Right hindlimb (tissue), 1 donor: ENCODE measurements around the gene PIGU.
"Not testable (repeated sequence)": the region's sequence is repeated elsewhere in the genome, so short reads cannot be mapped to it uniquely, and the experiment has no call there.

ENCODE experiments used
- DNase-seq: peaks from one replicate; pipeline ENCODE4 v3.0.0-alpha.2; 2018

The PIGU gene

DNA sequence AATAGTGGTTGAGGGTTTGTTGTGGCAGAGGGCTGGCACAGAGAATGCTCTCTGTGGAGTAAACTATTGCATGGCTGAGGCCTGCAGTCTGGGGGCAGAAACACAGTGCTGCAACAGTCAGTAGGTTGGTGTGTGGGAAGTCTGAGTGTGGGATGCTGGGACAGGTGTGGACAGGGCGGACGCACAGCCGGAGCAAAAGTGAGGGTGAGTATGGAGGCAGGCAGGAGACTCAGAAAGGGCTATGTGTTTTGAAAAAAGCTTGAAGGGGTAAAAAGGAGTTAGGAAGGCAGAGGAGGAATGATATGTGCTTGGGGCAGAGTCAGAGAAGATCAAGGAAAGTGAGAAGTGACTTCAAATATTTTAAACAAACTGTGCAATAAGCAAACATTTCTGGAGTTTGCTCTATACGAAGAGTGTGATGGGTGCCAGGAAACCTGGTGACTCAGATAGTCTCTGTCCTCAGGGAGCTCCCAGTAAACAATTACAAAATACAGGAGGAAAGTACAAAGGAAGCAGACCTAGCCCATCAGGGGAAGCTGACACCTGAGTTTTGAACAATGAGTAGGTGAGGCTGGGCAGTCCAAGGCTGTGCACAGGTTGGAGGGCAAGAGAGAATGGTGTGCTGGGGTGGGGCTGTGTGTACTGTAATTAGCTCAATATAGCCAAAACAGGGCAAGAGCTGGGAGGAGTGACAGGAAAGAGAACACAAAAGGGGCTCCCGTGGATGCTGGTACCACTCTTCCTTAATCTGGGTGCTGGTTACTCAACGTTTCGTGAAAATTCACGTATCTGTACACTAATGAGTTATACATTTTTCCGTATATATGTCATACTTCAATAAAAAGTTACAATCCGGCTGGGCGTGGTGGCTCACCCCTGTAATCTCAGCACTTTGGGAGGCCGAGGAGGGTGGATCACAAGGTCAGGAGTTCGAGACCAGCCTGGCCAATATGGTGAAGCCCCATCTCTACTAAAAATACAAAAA lies 55.2 kb downstream of the PIGU start:
- no peak for DNase-seq

DNA sequence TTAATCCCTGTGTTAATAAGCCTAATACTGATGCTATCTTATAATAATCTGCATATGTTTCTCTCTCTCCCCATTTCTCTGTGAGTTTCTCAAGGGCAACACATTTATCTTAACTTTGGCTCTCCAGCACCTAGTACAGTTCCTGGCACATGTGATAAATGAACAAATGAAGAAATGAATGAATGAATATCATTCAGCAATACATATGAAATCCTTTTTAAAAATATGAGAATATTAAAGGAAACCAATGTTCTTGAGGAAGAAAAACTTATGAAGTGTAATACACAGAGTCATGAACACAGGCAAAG lies 55.9 kb downstream of the PIGU start:
- DNase-seq: no peak

DNA sequence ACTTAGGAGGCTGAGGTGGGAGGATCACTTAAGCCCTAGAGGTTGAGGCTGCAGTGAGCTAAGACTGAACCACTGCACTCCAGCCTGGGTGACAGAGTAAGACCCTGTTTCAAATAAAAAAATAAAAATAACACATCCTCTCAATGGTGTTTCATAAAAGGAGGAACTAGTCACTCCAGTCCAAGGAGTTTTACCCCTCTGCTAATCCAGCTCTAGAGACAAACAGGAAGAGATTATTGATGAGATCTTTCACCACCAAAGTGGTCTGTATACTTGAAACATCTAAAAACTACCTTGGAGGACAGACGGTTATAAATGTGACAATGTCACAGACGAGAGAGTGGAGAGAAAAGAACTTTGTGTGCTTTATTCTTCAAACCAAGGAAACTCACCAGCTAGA lies 58.2 kb downstream of the PIGU start:
- no peak for DNase-seq

DNA sequence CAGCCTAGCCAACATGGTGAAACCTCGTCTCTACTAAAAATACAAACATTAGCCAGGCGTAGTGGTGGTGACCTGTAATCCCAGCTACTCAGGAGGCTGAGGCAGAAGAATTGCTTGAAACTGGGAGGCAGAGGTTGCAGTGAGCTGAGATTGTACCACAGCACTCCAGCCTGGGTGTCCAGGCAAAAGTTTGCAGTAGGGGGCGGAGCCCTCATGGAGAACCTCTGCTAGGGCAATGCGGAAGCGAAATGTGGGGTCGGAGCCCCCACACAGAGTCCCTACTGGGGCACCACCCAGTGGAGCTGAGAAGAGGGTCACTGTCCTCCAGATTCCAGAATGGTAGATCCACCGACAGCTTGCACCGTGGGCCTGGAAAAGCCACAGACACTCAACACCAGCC lies 60.0 kb downstream of the PIGU start:
- not testable (repeated sequence) for DNase-seq

DNA sequence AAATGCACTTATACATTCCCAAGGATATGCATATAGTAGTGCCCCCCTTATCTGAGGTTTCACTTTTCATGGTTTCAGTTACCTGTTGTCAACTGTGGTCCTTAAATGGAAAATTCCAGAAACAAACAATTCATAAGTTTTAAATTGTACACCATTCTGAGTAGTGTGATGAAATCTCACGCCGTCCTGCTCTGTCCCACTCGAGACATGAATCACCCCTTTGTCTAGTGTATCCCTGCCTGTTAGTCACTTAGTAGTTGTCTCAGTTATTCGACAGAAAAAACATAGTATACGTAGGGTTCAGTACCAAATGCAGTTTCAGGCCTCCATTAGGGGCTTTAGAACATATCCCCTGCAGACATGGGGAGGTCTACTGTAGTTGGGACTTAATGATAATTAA lies 61.4 kb downstream of the PIGU start:
- no peak for DNase-seq

DNA sequence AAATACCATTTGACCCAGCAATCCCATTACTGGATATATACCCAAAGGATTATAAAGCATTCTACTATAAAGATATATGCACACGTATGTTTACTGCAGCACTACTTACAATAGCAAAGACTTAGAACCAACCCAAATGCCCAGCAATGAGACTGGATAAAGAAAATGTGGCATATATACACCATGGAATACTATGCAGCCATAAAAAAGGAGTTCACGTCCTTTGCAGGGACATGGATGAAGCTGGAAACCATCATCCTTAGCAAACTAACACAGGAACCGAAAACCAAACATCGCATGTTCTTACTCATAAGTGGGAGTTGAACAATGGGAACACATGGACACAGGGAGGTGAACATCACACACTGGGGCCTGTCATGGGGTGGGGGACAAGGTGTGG lies 64.9 kb downstream of the PIGU start:
- DNase-seq: not testable (repeated sequence)

DNA sequence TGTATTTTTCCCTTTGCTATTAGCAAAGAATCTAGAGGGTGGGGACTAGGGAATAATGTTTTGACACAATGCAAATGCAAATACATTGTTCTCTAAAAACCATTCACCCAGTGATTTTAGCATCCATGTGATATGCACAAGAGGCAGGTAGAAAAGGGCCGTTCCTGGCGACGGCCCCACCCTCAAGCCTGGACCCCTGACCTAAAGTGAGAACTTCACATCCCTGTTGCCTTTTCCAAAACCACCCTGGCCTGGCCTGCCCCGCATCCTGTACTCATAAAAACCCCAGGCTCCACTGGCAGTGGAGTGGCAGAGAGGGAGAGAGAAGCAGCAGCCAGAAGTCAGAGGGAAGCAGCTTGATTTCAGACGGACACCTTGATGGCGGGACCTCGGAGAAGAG lies 69.8 kb downstream of the PIGU start:
- DNase-seq: no peak

DNA sequence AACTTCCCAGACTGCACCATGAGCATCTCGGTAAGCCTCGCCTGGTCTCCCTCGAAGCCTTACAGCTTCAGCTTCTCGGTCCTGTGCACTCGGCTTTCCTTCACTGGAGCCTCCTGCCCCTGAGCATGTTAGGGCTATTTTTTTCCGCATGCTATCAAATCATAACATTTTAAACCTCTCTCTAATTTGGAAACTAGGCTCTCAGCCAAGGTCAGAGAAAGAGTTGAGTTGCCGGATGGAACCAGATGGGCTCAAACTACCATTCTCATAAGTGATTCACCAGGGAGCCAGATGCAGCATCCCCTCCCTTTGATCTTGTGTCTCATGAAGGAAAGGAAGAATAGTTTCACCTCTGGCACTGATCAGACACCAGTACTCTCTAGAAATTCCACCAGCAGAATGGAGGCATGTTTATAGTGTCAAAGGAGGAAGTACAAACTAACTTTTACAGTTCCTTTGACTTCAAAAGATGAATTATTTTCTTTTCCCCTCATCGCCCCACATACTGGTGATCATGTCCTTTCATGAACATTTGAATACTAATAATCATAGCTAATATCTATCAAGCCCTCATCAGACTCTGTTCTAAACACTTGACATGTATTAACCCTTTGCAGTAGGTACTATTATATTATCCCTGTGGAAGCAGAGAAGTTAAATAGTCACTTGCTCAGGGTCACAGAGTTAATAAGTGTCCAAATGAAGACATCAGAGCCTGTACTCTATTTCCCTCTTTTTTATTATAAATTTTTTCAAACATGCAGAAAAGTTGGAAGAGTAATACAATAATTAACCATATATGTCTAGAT lies 71.7 kb downstream of the PIGU start:
- DNase-seq: no peak

DNA sequence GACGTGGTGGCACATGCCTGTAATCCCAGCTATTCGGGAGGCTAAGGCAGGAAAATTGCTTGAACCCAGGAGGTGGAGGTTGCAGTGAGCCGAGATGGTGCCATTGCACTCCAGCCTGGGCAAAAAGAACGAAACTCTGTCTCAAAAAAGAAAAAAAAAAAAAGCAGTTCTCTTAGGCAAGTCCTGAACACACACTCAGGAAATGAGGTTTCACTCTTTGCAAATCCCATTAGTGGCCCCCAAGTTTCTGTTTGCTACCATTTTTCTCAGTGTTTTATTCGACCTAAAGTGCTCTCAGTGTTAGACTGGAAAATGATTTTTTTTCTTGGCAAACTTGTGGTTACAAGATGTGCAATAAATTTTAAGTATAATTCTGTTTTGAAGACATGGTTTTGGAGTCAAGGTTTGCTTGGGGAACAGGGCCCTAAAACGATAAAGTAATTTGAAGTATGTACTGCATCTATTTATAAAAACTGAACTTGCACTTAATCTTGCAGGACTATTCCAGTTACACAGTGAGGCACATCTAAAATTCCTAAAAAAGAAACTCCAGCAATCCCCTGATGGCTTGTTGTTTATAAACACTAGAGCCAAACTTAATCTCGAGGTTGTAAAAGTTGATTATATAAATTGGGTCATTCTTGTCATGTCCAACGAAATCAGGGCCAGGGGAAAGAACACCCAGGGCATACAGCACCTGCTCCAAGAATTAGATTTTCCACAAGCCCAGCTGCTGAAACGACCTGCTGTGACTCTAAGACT lies 75.8 kb downstream of the PIGU start:
- no peak for DNase-seq

DNA sequence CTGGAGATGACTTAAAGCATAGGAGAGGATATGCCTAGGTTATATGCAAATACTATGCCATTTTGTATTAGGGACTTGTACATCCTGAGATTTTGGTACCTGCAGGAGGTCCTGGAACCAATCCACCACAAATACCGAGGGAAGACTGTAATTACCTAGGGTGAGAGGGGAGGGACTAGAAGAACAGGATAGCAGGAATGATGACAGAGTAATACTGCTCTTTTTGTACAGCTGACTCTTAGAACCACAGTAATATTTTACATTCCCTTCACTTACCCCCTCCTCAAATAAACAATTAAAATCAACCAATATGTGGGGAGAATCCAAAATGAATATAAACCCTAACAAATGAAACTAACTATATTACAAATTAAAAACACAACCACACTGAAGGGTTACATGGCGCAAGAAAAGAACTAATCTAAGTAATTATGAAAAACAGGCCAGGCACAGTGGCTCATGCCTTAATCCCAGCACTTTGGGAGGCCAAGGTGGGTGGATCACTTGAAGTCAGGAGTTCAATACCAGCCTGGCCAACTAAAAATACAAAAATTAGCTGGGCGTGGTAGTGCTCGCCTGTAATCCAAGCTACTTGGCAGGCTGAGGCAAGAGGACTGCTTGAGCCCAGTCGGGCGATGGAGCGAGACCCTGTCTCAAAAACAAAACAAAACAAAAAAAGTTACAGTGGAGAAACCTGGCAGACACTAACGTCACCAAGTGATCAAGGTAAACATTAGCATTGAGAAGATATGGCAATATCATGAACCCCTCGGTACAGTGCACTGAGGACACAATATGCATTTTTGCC lies 81.3 kb downstream of the PIGU start:
- DNase-seq: no peak

DNA sequence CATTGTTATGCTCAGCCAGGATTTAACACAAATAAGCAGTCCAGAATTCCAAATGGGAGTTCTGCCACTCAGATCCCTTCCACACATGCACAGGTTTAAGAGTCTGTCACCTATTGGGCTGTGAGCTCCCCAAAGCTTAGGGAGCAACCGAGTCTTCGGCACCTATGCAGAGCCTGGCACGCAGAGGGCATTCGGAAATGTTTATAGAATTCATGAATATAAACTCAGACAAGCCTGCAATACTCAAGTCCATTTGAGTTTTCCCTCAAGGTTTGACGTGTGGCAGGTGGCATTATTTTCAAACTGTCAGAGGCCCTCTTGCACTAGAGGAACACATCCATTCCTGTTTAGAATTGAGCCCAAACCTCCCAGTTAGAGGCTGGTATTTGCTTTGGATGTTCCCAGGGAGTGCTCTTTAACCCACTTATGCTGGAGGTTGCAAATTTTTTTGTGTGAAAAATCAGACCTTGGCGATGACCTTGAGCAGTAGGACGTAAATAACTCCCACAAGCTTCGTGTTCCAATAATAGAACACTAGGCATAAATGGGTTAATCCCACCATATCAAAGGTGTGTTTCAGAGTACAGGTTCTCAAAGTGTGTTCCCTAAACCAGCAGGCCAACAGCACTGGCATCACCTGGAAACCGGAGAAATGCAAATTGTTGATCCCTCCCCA lies 90.3 kb downstream of the PIGU start:
- no peak for DNase-seq

DNA sequence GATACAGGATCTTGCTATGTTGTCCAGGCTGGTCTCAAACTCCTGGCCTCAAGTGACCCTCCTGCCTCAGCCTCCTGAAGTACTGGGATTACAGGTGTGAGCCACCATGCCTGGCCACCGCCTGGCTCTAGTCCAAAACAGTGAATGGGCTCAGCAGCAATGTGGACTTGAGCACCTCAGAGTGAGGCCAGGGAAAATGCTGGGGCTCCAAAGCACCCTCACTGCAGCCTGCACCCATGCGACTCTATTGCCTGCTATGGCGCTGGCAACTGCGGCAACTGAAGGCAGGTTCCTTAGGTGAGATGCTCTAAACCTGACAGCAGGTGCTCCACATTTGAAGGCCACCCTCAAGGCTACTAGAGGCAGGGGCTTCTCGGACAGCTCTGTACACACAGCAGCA lies 91.9 kb downstream of the PIGU start:
- DNase-seq: no peak

DNA sequence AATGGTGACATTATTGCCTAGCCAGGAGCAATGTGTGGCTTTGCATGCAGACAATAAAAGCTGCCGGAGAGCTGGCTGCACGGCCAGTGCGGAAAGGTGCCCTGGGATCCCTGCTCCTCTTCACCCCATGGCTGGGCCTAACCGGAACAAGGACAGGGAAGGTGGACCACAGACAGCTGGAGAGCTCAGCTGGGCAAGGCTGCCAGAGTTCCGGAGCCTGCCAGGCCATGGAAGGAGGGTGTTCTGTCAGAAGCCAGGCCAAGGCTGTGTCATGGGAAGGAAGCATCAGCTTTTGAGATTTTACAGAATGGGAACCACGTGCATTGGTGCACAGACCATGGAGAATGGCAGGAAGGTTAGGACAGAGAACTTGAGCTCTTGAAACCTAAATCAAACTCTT lies 93.3 kb downstream of the PIGU start:
- DNase-seq: no peak

DNA sequence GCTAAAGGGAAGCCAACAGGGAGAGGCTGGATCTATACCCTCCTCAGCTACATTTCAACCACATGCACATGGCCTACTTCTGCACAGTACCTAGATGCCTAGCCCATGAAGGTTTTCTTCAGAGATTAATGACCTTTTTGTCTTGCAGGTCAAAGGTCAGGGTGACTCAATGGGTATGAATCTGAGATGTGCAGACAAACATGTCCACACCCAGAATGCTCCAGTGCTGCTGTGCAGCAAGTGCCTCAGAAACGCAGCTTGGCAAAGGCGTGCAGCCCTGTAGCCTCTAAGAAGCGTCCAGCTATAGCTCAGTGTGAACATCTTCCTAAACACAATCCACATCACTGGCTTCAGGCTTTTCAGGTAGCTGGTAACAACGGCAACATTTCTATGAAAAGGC lies 94.0 kb downstream of the PIGU start:
- DNase-seq: no peak

DNA sequence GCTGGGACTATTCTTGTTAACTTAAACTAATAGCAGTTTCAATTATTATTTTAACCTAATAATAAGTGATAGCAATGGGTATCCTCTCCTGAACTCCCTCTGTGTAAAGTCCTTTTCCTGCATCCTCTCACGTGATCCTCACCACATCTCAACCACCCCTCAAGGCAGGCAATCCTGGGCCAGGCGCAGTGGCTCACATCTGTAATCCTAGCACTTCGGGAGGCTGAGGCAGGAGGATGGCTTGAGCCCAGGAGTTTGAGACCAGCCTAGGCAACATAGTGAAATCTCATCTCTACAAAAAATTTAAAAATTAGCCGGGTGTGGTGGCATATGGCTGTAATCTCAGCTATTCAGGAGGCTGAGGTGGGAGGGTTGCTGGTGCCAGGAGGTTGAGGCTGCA lies 94.7 kb downstream of the PIGU start:
- DNase-seq: no peak

DNA sequence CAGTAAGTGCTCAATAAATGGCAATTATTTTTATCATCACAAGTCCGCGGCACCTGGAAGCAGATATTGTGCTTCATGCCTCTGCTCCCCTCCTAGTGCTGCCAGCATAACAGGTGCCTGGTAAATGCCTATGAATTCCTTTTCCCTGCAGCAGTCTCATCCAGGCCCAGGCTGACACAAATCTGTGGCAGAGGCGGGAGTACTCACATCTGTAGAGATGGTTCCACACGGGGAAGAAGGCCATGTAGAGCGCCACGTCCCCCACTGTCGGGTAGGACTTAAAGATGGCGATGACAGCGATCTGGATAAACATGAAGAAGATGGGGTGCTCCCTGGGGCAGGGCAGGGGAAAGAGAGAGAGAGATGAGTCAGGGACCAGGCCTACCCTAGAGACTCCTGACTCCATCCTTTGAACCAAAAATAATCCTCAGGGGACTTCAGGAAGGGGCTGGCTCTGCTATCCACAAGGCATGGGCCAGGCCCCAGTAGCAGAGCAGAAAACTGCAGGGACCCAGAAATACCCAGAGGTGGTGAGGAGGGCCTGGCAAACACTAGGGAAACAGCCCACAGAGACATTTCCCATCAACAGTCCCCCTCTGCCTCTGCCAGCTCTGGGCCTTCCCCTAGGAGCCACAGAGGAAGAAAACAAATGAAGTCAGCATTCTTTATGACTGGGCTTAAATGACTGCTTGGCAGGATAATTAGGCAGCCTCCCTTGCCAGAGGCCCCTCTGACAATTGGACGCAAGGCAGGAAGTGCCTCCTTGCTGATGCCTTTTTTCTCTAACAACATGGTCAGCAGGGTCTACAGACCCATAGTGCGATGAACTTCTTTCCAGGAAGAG lies 95.3 kb downstream of the PIGU start:
- no peak for DNase-seq

DNA sequence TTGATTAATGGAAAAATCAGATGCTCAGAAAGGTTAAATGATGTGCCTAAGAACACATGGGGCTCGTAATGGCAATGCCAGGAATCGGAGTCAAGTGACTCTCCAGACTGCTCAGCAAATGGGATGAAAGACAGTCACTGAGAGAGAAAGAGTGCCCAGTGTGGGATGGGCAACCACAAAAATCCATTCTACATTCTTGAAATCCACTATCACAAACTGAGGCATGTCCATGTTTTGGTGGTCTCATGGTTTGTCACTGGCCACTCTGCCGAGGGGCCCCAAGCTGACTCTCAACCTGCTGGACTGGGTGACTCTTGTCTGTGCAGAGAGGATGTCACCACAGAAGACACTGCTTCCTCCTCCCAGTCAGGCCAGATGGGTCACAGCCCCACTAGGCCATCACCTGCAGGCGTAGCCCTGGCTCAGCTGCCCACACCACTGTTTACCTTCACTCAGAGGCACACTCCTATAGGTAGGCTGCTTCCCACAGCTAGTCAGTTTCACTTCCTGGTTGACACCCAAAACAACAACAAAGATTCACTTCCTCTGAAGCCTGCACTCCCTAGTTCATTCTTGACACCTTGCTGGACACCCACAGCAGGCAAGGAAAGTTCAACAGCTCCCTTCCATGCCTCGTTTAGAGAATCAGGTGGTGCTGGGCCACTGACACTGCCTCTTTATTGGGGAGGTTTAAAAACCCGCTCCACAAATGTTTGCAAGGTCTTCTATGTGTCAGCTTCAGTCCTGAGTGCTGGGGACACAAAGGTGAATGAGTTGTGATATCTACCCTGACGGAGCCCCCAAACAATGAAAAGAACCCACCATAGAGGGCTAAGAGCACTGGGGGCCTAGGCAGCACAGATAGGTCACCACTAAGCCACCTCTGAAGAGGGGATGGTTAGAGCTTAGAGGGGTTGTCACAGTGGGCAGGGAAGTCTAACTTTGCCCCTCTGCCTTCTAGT lies 96.6 kb downstream of the PIGU start:
- DNase-seq: no peak

DNA sequence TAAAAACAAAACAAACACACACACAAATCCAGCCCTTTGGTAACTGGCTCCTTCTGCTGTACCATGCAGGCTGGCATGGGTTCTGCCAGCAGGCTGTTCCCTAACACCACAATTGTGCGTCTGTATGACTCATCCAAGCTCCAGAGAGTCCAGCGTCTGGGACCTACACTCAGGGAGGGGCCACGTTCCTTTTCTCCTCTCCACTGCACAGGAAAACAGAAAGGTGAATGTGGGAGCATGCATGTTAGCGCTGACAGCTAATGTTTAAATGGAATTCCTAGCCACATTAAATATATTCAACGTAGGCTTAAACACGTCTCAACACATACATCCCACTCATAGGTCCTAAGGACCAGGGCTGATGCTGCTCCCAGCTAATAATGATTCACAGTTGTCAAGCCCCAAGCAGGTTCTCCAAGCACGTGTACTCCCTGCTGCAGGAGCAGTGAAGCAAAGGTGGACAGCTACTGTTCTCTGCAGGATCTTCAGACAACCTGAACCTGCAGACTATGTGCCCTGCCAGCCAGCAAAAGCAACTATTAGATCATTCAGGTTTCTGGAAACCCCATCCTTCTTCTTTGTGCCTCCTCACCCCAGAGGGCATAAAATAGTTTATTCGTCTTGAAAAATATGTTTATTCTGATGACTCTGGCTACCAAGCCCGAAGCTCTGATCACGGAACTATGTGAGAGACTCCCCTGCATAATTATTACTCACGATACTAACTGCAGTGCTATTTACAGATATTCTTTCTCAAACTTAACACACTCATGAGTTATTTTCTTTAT lies 97.5 kb downstream of the PIGU start:
- no peak for DNase-seq

DNA sequence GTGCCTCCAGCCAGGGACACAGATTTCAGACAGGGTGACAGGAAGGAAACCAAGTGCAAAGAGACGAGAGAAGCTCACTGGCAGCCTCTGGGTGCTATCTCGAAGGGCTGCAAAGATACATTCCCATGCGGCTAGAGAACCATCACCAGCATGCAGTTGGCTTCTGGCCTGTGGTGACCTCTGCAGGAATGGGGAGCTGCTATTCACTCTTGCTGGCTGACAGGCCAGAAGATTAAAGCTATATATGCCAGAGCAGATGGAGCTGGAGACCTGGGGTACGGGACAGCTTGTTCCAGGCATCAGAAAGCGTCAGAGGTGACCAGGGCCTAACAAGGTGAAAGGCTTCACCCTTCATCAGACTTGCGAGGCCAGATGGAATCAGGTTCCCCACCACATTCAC lies 98.4 kb downstream of the PIGU start:
- DNase-seq: no peak
